ELR (cell line): ENCODE measurements around the gene LBHD1.

Source experiments
- DNase-seq: peaks from one replicate; pipeline ENCODE4 v3.0.0-alpha.2; 2015; ENCODE audit warnings: low read depth

The LBHD1 gene

GRCh38 chr11:62615521-62615920 is 56.5 kb downstream of the LBHD1 start:
- no peak for DNase-seq

GRCh38 chr11:62614275-62614674 is 57.8 kb downstream of the LBHD1 start:
- DNase-seq, result peak; percentile 60

- no peak for DNase-seq
Observed at GRCh38 chr11:62613291-62613778, 58.7 kb downstream of the LBHD1 start.
